Measurements from ENCODE around the gene SSBP2.

DNA sequence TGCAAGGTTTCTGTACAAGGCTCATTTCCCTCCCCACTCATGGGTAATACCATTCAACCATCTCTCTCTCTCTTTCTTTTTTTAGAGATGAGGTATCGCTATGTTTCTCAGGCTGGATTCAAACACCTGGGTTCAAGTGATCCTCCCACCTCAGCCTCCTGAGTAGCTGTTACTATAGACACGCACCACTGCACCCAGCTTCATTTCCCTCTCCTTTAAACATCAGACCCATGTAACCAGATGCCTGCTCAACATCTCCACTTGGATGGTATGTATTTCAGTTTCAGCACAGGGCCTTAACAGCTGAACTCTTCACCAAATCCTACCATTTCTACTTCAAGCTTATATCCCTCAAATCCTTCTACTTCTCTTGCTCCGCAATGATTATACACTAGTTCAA is 117.4 kb downstream of the SSBP2 start:
- TF ChIP-seq SIN3A (IDR thresholded peaks at IDR 0.05; ENCODE audit: low read depth) (no peak), RAD21 (IDR thresholded peaks at IDR 0.05; ENCODE audit: low read depth) (no peak), POLR2A (IDR thresholded peaks at IDR 0.05; ENCODE audit: borderline replicate concordance, extremely low read depth, insufficient read depth, insufficient read length) (no peak), EZH2phosphoT487 (IDR thresholded peaks at IDR 0.05; ENCODE audit: borderline replicate concordance) (no peak), TCF7L2 (IDR thresholded peaks at IDR 0.05; ENCODE audit: borderline replicate concordance, extremely low read depth, insufficient read depth, insufficient read length) (no peak), SP1 (IDR thresholded peaks at IDR 0.05; ENCODE audit: low read depth) (no peak), EZH2 (IDR thresholded peaks at IDR 0.05) (no peak), POLR2AphosphoS5 (IDR thresholded peaks at IDR 0.05; ENCODE audit: low read depth, low read length) (no peak)
- TF ChIP-seq, protein P1, sequence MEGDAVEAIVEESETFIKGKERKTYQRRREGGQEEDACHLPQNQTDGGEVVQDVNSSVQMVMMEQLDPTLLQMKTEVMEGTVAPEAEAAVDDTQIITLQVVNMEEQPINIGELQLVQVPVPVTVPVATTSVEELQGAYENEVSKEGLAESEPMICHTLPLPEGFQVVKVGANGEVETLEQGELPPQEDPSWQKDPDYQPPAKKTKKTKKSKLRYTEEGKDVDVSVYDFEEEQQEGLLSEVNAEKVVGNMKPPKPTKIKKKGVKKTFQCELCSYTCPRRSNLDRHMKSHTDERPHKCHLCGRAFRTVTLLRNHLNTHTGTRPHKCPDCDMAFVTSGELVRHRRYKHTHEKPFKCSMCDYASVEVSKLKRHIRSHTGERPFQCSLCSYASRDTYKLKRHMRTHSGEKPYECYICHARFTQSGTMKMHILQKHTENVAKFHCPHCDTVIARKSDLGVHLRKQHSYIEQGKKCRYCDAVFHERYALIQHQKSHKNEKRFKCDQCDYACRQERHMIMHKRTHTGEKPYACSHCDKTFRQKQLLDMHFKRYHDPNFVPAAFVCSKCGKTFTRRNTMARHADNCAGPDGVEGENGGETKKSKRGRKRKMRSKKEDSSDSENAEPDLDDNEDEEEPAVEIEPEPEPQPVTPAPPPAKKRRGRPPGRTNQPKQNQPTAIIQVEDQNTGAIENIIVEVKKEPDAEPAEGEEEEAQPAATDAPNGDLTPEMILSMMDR (IDR thresholded peaks at IDR 0.05 in 2 of 3, conservative IDR thresholded peaks at IDR 0.05 in 1 of 3; ENCODE audit: borderline replicate concordance in 1 of 3, insufficient read depth in 1 of 3, low read depth in 2 of 3, low read length in 2 of 3), result no peak
- TF ChIP-seq, protein P2, sequence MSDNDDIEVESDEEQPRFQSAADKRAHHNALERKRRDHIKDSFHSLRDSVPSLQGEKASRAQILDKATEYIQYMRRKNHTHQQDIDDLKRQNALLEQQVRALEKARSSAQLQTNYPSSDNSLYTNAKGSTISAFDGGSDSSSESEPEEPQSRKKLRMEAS (IDR thresholded peaks at IDR 0.05), result no peak
- TF ChIP-seq, protein P3, sequence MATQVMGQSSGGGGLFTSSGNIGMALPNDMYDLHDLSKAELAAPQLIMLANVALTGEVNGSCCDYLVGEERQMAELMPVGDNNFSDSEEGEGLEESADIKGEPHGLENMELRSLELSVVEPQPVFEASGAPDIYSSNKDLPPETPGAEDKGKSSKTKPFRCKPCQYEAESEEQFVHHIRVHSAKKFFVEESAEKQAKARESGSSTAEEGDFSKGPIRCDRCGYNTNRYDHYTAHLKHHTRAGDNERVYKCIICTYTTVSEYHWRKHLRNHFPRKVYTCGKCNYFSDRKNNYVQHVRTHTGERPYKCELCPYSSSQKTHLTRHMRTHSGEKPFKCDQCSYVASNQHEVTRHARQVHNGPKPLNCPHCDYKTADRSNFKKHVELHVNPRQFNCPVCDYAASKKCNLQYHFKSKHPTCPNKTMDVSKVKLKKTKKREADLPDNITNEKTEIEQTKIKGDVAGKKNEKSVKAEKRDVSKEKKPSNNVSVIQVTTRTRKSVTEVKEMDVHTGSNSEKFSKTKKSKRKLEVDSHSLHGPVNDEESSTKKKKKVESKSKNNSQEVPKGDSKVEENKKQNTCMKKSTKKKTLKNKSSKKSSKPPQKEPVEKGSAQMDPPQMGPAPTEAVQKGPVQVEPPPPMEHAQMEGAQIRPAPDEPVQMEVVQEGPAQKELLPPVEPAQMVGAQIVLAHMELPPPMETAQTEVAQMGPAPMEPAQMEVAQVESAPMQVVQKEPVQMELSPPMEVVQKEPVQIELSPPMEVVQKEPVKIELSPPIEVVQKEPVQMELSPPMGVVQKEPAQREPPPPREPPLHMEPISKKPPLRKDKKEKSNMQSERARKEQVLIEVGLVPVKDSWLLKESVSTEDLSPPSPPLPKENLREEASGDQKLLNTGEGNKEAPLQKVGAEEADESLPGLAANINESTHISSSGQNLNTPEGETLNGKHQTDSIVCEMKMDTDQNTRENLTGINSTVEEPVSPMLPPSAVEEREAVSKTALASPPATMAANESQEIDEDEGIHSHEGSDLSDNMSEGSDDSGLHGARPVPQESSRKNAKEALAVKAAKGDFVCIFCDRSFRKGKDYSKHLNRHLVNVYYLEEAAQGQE (IDR thresholded peaks at IDR 0.05; ENCODE audit: low read depth), result no peak

Data from HCT116 (cell line).